ENCODE results near the gene FMN2.
"Not testable (repeated sequence)": the region's sequence is repeated elsewhere in the genome, so short reads cannot be mapped to it uniquely, and the experiment has no call there.

Gene FMN2

GRCh38 chr1:240254778-240255291, 163.2 kb downstream of the FMN2 start:
- no peak for DNase-seq (ENCODE audit: low read depth in 2 of 2)

GRCh38 chr1:240255922-240256321, 164.2 kb downstream of the FMN2 start:
- DNase-seq (ENCODE audit: low read depth in 2 of 2) = no peak

GRCh38 chr1:240256836-240257503, 165.3 kb downstream of the FMN2 start:
- DNase-seq (ENCODE audit: low read depth in 2 of 2) = no peak

GRCh38 chr1:240258910-240259309, 167.2 kb downstream of the FMN2 start:
- DNase-seq (ENCODE audit: low read depth in 2 of 2) = no peak

- DNase-seq (ENCODE audit: low read depth in 2 of 2) = not testable (repeated sequence)
These were observed 172.8 kb downstream of the FMN2 start for GRCh38 chr1:240264494-240264893.

GRCh38 chr1:240271081-240271480, 179.4 kb downstream of the FMN2 start:
- no peak for DNase-seq (ENCODE audit: low read depth in 2 of 2)

GRCh38 chr1:240274569-240274968, 182.9 kb downstream of the FMN2 start:
- DNase-seq (ENCODE audit: low read depth in 2 of 2) = no peak

- DNase-seq (ENCODE audit: low read depth in 2 of 2) = not testable (repeated sequence)
These were observed 183.5 kb downstream of the FMN2 start for GRCh38 chr1:240275219-240275618.

GRCh38 chr1:240278082-240278481, 186.4 kb downstream of the FMN2 start:
- no peak for DNase-seq (ENCODE audit: low read depth in 2 of 2)

- no peak for DNase-seq (ENCODE audit: low read depth in 2 of 2)
These were observed 189.1 kb downstream of the FMN2 start for GRCh38 chr1:240280560-240281322.

- DNase-seq (ENCODE audit: low read depth in 2 of 2) = no peak
These were observed 190.6 kb downstream of the FMN2 start for GRCh38 chr1:240282061-240282830.

GRCh38 chr1:240284656-240285414, 193.2 kb downstream of the FMN2 start:
- DNase-seq (ENCODE audit: low read depth in 2 of 2) = no peak

- no peak for DNase-seq (ENCODE audit: low read depth in 2 of 2)
These were observed 193.9 kb downstream of the FMN2 start for GRCh38 chr1:240285540-240285939.

GRCh38 chr1:240287722-240288121, 196.0 kb downstream of the FMN2 start:
- DNase-seq (ENCODE audit: low read depth in 2 of 2) = no peak

- no peak for DNase-seq (ENCODE audit: low read depth in 2 of 2)
These were observed 202.0 kb downstream of the FMN2 start for GRCh38 chr1:240293706-240294105.

GRCh38 chr1:240294566-240294965, 202.9 kb downstream of the FMN2 start:
- DNase-seq (ENCODE audit: low read depth in 2 of 2) = no peak

GRCh38 chr1:240295811-240296210, 204.1 kb downstream of the FMN2 start:
- no peak for DNase-seq (ENCODE audit: low read depth in 2 of 2)

GRCh38 chr1:240304466-240304865, 212.8 kb downstream of the FMN2 start:
- DNase-seq (ENCODE audit: low read depth in 2 of 2) = no peak

- no peak for DNase-seq (ENCODE audit: low read depth in 2 of 2)
These were observed 215.0 kb downstream of the FMN2 start for GRCh38 chr1:240306673-240307072.

- no peak for DNase-seq (ENCODE audit: low read depth in 2 of 2)
These were observed 216.4 kb downstream of the FMN2 start for GRCh38 chr1:240308096-240308495.

- DNase-seq (ENCODE audit: low read depth in 2 of 2) = no peak
These were observed 218.1 kb downstream of the FMN2 start for GRCh38 chr1:240309769-240310168.
